ENCODE measurements around the gene MINDY3.
"Not testable (repeated sequence)": the region's sequence is repeated elsewhere in the genome, so short reads cannot be mapped to it uniquely, and the experiment has no call there.

The MINDY3 gene

DNA sequence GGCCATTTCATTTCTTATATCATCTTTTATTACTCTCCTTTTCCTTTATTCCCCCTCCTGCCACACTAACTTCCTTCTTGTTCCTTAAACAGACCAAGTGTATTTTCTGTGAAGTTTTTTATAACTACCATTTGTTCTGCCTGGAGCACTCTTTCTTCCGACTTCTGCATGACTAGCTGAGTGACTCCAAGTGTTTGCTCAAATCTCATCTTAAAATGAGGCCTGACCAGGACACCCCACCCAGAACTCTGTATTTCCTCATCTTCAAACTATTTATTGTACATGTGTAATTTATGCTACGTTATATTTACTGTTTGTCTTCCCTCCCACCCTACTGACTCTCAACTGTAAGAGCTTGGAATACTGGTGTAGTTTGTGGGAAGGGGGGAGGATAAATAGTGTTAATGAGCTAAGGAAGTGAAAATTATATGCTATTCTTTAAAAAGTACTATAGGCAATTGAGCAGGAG is 3.2 kb downstream of the MINDY3 start:
- TF ChIP-seq CTCF (conservative IDR thresholded peaks at IDR 0.05) = no peak
- peak overlapping the region; percentile 44 for H3K27ac ChIP-seq

GRCh38 chr10:15856328-15857015 is 3.8 kb downstream of the MINDY3 start:
- TF ChIP-seq CTCF (conservative IDR thresholded peaks at IDR 0.05) = no peak
- peak overlapping the region; percentile 44 for H3K27ac ChIP-seq

- H3K27ac ChIP-seq = no peak overlapping the region
- TF ChIP-seq CTCF (conservative IDR thresholded peaks at IDR 0.05) = no peak
Measured at GRCh38 chr10:15853800-15854199, 6.5 kb downstream of the MINDY3 start.

DNA sequence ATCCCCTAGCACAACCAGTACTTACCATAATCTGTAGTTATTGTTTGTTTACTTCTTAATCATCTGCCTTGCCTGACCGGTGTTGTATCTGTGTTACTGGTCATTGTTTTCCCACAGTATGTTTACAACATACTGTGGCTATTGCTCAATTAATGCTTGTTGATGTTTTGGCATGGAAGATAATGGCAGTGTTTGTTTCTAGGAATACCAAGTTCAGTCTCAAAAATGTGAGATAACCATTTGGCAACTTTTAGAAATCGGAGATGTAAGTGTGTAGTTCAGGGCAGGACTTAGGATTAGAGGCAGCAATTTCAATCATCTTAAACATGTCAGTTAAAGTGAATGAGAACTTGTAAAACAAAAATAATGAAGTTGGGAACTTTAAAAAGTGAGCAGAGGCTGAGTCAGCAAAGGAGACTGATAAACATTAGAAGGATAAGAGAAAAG is 8.2 kb downstream of the MINDY3 start:
- no peak for TF ChIP-seq CTCF (conservative IDR thresholded peaks at IDR 0.05)
- H3K27ac ChIP-seq = no peak overlapping the region

DNA sequence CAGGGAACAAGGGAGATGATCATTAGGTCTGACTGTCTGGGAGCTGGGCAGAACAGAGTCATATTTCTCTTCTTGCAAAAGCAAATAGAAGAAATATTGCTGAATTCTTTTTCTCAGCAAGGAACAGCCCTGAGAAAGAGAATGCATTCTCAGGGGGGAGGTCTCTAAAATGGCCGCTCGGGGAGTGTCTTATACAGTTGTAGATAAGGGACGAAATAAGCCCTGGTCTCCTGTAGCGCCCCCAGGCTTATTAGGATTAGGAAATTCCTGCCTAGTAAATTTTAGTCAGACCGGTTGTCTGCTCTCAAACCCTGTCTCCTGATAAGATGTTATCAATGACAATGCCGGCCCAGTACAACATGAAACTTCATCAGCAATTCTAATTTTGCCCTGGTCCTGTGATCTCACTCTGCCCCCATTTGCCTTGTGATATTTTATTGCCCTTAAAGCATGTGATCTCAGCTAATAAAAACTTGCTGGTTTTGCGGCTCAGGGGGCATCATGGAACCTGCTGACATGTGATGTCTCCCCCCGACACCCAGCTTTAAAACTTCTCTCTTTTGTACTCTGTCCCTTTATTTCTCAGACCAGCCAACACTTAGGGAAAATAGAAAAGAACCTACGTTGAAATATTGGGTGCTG is 9.8 kb downstream of the MINDY3 start:
- H3K27ac ChIP-seq = not testable (repeated sequence)

DNA sequence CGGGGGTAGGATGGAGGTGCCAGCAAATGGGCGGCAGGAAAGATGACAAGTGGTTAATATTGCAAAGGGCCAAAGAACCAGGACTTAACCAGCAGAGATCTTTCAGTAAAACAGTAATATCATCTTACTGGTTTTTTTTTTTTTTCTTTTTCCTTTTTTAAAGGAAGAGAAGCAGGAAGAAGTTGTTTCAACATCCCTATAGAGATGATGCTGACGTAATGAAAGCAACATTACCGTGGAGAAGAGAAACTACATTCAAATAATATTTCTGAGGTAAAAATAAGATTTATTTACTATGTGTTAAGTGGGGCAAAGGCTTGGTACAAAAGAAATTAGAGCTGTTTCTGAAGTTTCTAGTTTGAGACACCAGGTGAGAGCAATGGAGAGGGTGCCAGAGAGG is 11.0 kb downstream of the MINDY3 start:
- TF ChIP-seq CTCF (conservative IDR thresholded peaks at IDR 0.05) = no peak
- H3K27ac ChIP-seq = no peak overlapping the region

GRCh38 chr10:15847481-15847880 is 12.8 kb downstream of the MINDY3 start:
- no peak overlapping the region for H3K27ac ChIP-seq
- TF ChIP-seq CTCF (conservative IDR thresholded peaks at IDR 0.05) = no peak

DNA sequence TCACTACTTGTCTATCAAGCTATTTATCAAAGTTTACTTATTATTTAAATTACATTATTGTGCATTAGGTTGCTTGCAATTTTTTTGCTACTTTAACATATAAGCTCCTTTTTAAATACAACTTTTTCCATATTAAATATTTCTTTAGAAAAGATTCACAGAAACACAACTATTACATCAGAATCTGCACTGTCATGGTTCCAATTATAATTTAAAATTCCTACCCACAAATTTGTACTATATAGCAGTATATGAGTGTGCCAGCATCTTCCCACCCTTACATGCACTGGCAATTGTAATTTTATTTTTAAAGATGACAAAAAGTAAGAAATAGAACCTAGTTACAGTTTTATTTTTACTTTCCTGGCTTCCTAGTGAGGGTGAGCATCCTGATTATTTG is 15.8 kb downstream of the MINDY3 start:
- TF ChIP-seq CTCF (conservative IDR thresholded peaks at IDR 0.05) = no peak
- no peak overlapping the region for H3K27ac ChIP-seq

All from VCaP (cell line).